ENCODE data around the gene SAMD4A. TPM values are rescaled to one million over a fixed set of nuclear protein-coding genes. Genes with fewer than 3 reads are reported as not detected.

The SAMD4A gene
- total RNA-seq, 2 experiments from 2014 or later: 3.6 to 3.9 TPM

DNA sequence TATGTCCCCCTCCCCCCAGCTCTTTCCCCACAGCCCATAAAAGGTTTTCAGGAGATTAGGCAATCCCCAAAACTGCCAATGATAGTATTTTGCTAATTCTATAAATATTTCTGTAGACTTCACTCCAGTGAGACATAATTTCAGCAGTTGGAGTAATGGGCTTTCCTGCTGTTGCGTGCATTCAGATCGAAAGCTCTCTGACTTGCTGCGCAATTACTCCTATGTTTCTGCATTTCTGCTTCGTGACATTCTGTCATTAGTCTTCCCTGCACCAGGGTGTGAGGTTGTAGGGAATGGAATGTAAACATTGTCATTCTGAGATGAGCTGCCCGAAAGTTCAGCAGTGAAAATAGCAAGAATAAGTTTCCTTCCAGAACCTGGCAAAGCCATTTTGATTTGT lies 58.2 kb downstream of the SAMD4A start:
- H3K27ac Mint-ChIP-seq: no peak overlapping the region
- H3K4me1 Mint-ChIP-seq (ENCODE audit: low read depth): peaks cover 43% of the 10 kb centered on the region
- no peak for DNase-seq
- peaks cover 5% of the 10 kb centered on the region for H3K9me3 Mint-ChIP-seq (ENCODE audit: insufficient read depth)
- H3K4me3 Mint-ChIP-seq: no peak overlapping the region
- ChIA-PET CTCF (interaction anchor here (0.7 to 3.7 kb wide), 5 partner anchors 18 to 151 kb away, joined by 3 to 23 read pairs (median 5); partner anchors contain the start of gene CGRRF1), POLR2A (interaction anchor here (0.9 kb wide), 1 partner anchor 13 kb away, joined by 3 read pairs; no protein-coding TSS in a partner anchor)
- H3K36me3 Mint-ChIP-seq (ENCODE audit: low read depth): peaks cover 4% of the 10 kb centered on the region
- no peaks in the 10 kb centered on the region for H3K27me3 Mint-ChIP-seq (ENCODE audit: low read depth)
- no peak for ATAC-seq

DNA sequence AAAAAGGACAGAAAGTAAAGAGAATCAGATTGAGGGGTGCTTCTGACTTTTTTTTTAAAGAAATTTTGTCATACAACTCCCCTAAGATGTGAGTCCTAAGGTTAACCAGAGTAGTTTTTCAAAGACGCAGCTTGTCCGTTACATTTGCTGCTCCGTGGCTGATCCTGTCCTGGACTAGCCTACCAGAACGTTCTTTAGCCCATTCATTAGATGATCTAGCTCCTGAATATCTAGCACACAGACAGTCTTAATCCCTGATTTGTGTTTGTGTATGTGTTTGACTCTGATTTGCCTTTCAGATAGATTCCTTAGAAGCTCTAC lies 60.3 kb downstream of the SAMD4A start:
- peak overlapping the region; percentile 75 for H3K4me3 Mint-ChIP-seq
- POLR2A ChIA-PET: interaction anchor here (0.6 to 1.6 kb wide), 5 partner anchors 47 to 118 kb away, joined by 3 to 5 read pairs (median 3); partner anchors contain the start of genes CGRRF1 and SAMD4A
- CTCF ChIA-PET: interaction anchor here (0.8 to 3.7 kb wide), 8 partner anchors 8 to 146 kb away, joined by 3 to 23 read pairs (median 6); partner anchors contain the start of gene SAMD4A
- H3K27ac Mint-ChIP-seq: peak overlapping the region; percentile 90
- no peaks in the 10 kb centered on the region for H3K9me3 Mint-ChIP-seq (ENCODE audit: insufficient read depth)
- DNase-seq (no peak), ATAC-seq (peak; percentile 14)
- no peaks in the 10 kb centered on the region for H3K27me3 Mint-ChIP-seq (ENCODE audit: low read depth)
- H3K4me1 Mint-ChIP-seq (ENCODE audit: low read depth): peaks cover 44% of the 10 kb centered on the region
- H3K36me3 Mint-ChIP-seq (ENCODE audit: low read depth): peaks cover 2% of the 10 kb centered on the region

GRCh38 chr14:54627540-54628363 lies 60.8 kb downstream of the SAMD4A start:
- ATAC-seq: peak; percentile 77
- POLR2A ChIA-PET: interaction anchor here (1.1 to 1.6 kb wide), 3 partner anchors 60 to 118 kb away, joined by 3 to 5 read pairs (median 4); partner anchors contain the start of genes CGRRF1 and SAMD4A
- no peaks in the 10 kb centered on the region for H3K9me3 Mint-ChIP-seq (ENCODE audit: insufficient read depth)
- H3K4me3 Mint-ChIP-seq: peak overlapping the region; percentile 75
- no peaks in the 10 kb centered on the region for H3K27me3 Mint-ChIP-seq (ENCODE audit: low read depth)
- DNase-seq: peak; percentile 61
- H3K36me3 Mint-ChIP-seq (ENCODE audit: low read depth): peaks cover 7% of the 10 kb centered on the region
- CTCF ChIA-PET: interaction anchor here (0.8 to 3.7 kb wide), 8 partner anchors 9 to 146 kb away, joined by 3 to 23 read pairs (median 6); partner anchors contain the start of gene SAMD4A
- peaks cover 44% of the 10 kb centered on the region for H3K4me1 Mint-ChIP-seq (ENCODE audit: low read depth)
- peak overlapping the region; percentile 90 for H3K27ac Mint-ChIP-seq

GRCh38 chr14:54629183-54629582 lies 62.3 kb downstream of the SAMD4A start:
- Mint-ChIP-seq H3K36me3 (ENCODE audit: low read depth) (peaks cover 5% of the 10 kb centered on the region), H3K4me3 (no peak overlapping the region), H3K27me3 (ENCODE audit: low read depth) (no peaks in the 10 kb centered on the region), H3K9me3 (ENCODE audit: insufficient read depth) (no peaks in the 10 kb centered on the region), H3K4me1 (ENCODE audit: low read depth) (peaks cover 44% of the 10 kb centered on the region), H3K27ac (peak overlapping the region; percentile 90)
- ATAC-seq: no peak
- POLR2A ChIA-PET: no interaction called here
- CTCF ChIA-PET: interaction anchor here (0.9 kb wide), 1 partner anchor 144 kb away, joined by 4 read pairs; no protein-coding TSS in a partner anchor
- no peak for DNase-seq

DNA sequence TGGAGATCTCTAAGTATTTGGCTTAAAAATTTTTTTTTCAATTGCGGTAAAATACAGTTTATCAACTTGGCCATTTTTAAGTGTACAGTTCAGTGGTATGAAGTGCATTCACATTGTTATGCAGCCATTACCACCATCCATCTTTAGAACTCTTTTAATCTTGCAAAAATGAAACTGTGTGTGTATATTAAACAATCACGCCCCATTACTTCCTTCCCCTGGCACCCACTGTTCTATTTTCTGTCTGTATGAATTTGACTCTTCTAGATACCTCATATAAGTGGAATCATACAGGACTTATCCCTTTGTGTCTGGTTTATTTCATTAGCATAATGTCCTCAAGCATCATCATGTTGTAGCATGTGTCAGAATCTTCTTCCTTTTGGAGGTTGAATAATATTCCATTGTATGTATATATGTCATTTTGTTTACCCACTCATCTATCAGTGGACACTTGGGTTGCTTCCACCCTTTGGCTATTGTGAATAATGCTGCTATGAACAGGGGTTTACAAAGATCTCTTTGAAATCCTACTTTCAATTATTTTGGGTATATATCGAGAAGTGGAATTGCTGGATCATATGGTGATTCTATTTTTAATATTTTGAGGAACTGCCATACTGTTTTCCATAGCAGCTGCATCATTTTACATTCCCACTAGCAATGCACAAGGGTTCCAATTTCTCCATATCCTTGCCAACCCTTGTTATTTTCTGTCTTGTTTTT lies 62.9 kb downstream of the SAMD4A start:
- Mint-ChIP-seq H3K4me3 (no peak overlapping the region), H3K27ac (peak overlapping the region; percentile 2), H3K9me3 (ENCODE audit: insufficient read depth) (no peaks in the 10 kb centered on the region), H3K36me3 (ENCODE audit: low read depth) (peaks cover 5% of the 10 kb centered on the region), H3K27me3 (ENCODE audit: low read depth) (no peaks in the 10 kb centered on the region), H3K4me1 (ENCODE audit: low read depth) (peaks cover 44% of the 10 kb centered on the region)
- POLR2A ChIA-PET: no interaction called here
- no peak for ATAC-seq
- DNase-seq: no peak
- CTCF ChIA-PET: interaction anchor here (2.1 kb wide), 1 partner anchor 144 kb away, joined by 10 read pairs; no protein-coding TSS in a partner anchor

DNA sequence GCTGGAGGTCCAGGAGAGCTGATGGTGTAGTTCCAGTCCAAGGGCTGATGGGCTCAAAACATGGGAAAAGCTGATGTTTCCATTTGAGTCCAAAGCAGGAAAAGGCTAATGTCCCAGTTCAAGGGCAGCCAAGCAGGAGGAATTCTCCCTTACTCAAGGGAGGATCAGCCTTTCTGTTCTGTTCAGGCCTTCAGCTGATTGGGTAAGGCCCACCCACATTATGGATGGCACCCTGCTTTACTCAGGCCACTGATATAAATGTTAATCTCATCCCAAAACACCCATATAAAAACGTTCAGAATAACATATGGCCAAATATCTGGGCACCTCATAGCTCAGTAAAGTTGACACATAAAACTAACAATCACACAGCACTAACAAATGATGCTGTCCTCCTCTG lies 64.1 kb downstream of the SAMD4A start:
- Mint-ChIP-seq H3K27me3 (ENCODE audit: low read depth) (no peaks in the 10 kb centered on the region), H3K9me3 (ENCODE audit: insufficient read depth) (no peaks in the 10 kb centered on the region), H3K36me3 (ENCODE audit: low read depth) (peaks cover 5% of the 10 kb centered on the region), H3K4me1 (ENCODE audit: low read depth) (peaks cover 41% of the 10 kb centered on the region), H3K27ac (no peak overlapping the region), H3K4me3 (no peak overlapping the region)
- DNase-seq (no peak), ATAC-seq (no peak)
- CTCF ChIA-PET: interaction anchor here (0.6 to 2.1 kb wide), 10 partner anchors 12 to 1743 kb away, joined by 3 to 10 read pairs (median 3); partner anchors contain the start of gene SAMD4A
- POLR2A ChIA-PET: interaction anchor here (1.0 kb wide), 1 partner anchor 30 kb away, joined by 4 read pairs; no protein-coding TSS in a partner anchor

GRCh38 chr14:54632452-54632851 lies 65.5 kb downstream of the SAMD4A start:
- Mint-ChIP-seq H3K4me1 (ENCODE audit: low read depth) (peaks cover 27% of the 10 kb centered on the region), H3K27me3 (ENCODE audit: low read depth) (no peaks in the 10 kb centered on the region), H3K4me3 (no peak overlapping the region), H3K36me3 (ENCODE audit: low read depth) (peaks cover 5% of the 10 kb centered on the region), H3K27ac (no peak overlapping the region), H3K9me3 (ENCODE audit: insufficient read depth) (no peaks in the 10 kb centered on the region)
- DNase-seq (no peak), ATAC-seq (no peak)
- CTCF ChIA-PET: interaction anchor here (0.8 to 2.4 kb wide), 4 partner anchors 11 to 142 kb away, joined by 3 to 13 read pairs (median 4); no protein-coding TSS in a partner anchor
- POLR2A ChIA-PET: no interaction called here

DNA sequence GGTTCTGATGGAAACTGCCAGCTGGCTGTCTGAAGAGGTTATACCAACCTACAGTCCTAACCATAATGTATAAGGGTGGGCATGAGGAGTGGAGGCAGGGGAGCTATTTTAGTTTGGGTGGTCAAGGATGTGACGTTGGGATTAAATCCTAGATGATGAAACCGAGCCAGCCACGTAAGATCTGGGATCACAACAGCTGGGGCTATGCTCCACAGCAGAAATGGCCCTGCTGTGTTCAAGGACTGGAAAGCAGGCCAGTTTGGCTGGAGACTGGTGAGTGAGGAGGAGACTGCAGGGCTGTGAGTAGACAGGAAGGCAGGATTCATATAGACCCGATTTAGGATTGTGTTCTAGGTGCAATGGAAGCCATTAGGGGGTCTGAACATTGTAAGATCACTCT lies 66.1 kb downstream of the SAMD4A start:
- Mint-ChIP-seq H3K4me1 (ENCODE audit: low read depth) (peaks cover 21% of the 10 kb centered on the region), H3K27ac (no peak overlapping the region), H3K9me3 (ENCODE audit: insufficient read depth) (no peaks in the 10 kb centered on the region), H3K4me3 (no peak overlapping the region), H3K27me3 (ENCODE audit: low read depth) (no peaks in the 10 kb centered on the region), H3K36me3 (ENCODE audit: low read depth) (peaks cover 5% of the 10 kb centered on the region)
- DNase-seq (no peak), ATAC-seq (no peak)
- ChIA-PET POLR2A (no interaction called here), CTCF (interaction anchor here (0.8 to 2.4 kb wide), 3 partner anchors 10 to 141 kb away, joined by 3 to 13 read pairs (median 5); no protein-coding TSS in a partner anchor)

- Mint-ChIP-seq H3K27me3 (ENCODE audit: low read depth) (no peaks in the 10 kb centered on the region), H3K27ac (no peak overlapping the region), H3K9me3 (ENCODE audit: insufficient read depth) (no peaks in the 10 kb centered on the region), H3K4me1 (ENCODE audit: low read depth) (no peaks in the 10 kb centered on the region), H3K36me3 (ENCODE audit: low read depth) (peaks cover 2% of the 10 kb centered on the region), H3K4me3 (no peak overlapping the region)
- CTCF ChIA-PET: interaction anchor here (2.0 kb wide), 1 partner anchor 136 kb away, joined by 6 read pairs; no protein-coding TSS in a partner anchor
- DNase-seq (no peak), ATAC-seq (no peak)
- POLR2A ChIA-PET: no interaction called here
These were observed 70.6 kb downstream of the SAMD4A start for GRCh38 chr14:54637270-54638134.

GRCh38 chr14:54638135-54638446 lies 71.2 kb downstream of the SAMD4A start:
- POLR2A ChIA-PET: no interaction called here
- Mint-ChIP-seq H3K9me3 (ENCODE audit: insufficient read depth) (no peaks in the 10 kb centered on the region), H3K4me3 (no peak overlapping the region), H3K4me1 (ENCODE audit: low read depth) (no peaks in the 10 kb centered on the region), H3K27ac (no peak overlapping the region), H3K36me3 (ENCODE audit: low read depth) (no peaks in the 10 kb centered on the region), H3K27me3 (ENCODE audit: low read depth) (no peaks in the 10 kb centered on the region)
- no peak for ATAC-seq
- DNase-seq: no peak
- CTCF ChIA-PET: interaction anchor here (2.0 kb wide), 1 partner anchor 135 kb away, joined by 6 read pairs; no protein-coding TSS in a partner anchor

- Mint-ChIP-seq H3K4me3 (no peak overlapping the region), H3K36me3 (ENCODE audit: low read depth) (no peaks in the 10 kb centered on the region), H3K4me1 (ENCODE audit: low read depth) (no peaks in the 10 kb centered on the region), H3K27me3 (ENCODE audit: low read depth) (no peaks in the 10 kb centered on the region), H3K9me3 (ENCODE audit: insufficient read depth) (no peaks in the 10 kb centered on the region), H3K27ac (no peak overlapping the region)
- no peak for ATAC-seq
- CTCF ChIA-PET: interaction anchor here (0.8 kb wide), 1 partner anchor 75 kb away, joined by 3 read pairs; no protein-coding TSS in a partner anchor
- POLR2A ChIA-PET: interaction anchor here (0.7 kb wide), 1 partner anchor 25 kb away, joined by 5 read pairs; no protein-coding TSS in a partner anchor
- no peak for DNase-seq
These were observed 72.7 kb downstream of the SAMD4A start for GRCh38 chr14:54639611-54640010.

Measured in activated CD8-positive, alpha-beta T cell treated with anti-CD3 and anti-CD28 coated beads, Interleukin-2, amount 10 ng/mL, durations not matched to agents 7 days and 5 days (primary cell).